AG04450 (cell line): ENCODE results near the gene CGB7. TPM values are rescaled to one million over a fixed set of nuclear protein-coding genes. Genes with fewer than 3 reads are reported as not detected.

ENCODE experiments used
- CTCF ChIA-PET: fragments of 300-600, 350-600 bp; formaldehyde crosslinking; extraction: SDS; loops from one replicate; lab custom pipeline; 2022; ENCODE audit warnings: antibody characterized with exemption, inconsistent platforms; lab: Charles Lee
- POLR2A ChIA-PET: fragments of 350-600 bp; formaldehyde crosslinking; extraction: SDS; loops from one replicate; lab custom pipeline; 2021; ENCODE audit warnings: antibody characterized with exemption, inconsistent platforms; lab: Yijun Ruan, JAX
- DNase-seq: peaks from one replicate; pipeline ENCODE4 v3.0.0-alpha.2; 2011; ENCODE audit warnings: low read depth, low spot score
- H3K27ac ChIP-seq: one replicate; pipeline ENCODE4 v1.5.1; 2012; ENCODE audit warnings: low read depth, low read length, control low read depth
- H3K27me3 ChIP-seq: one replicate; pipeline ENCODE4 v1.6.0; 2012; ENCODE audit warnings: low read length; ENCODE audit not compliant: control insufficient read depth, insufficient read depth
- H3K4me3 ChIP-seq: 2 replicates; pipeline ENCODE4 v1.5.1; 2011; ENCODE audit warnings: mild to moderate bottlenecking, low read depth, low read length, control low read depth
- H3K9me3 ChIP-seq: 2 replicates; pipeline ENCODE4 v1.5.1; 2012; ENCODE audit warnings: low read length; ENCODE audit not compliant: control insufficient read depth, insufficient read depth
- polyA plus RNA-seq: library from polyadenylated mRNA; depleted of rRNA; stranded (reverse); fragments of >200 nt; gene quantifications from 2 replicates; pipeline ENCODE4 v1.2.3, GENCODE V29; 2011; rRNA removed
- small RNA-seq: library from RNA; depleted of rRNA; stranded (forward); fragments of <200 nt; gene quantifications from one replicate; pipeline ENCODE3, GENCODE V24; 2012; ENCODE audit warnings: low read depth; ENCODE audit not compliant: insufficient read length
- TF ChIP-seq, protein P1 (sequence below): IDR thresholded peaks from 2 replicates; pipeline ENCODE4 v1.5.1; 2011; ENCODE audit warnings: low read depth, low read length, control low read depth, inconsistent platforms

Gene CGB7
- polyA plus RNA-seq, 1 experiment = 0.42 TPM

DNA sequence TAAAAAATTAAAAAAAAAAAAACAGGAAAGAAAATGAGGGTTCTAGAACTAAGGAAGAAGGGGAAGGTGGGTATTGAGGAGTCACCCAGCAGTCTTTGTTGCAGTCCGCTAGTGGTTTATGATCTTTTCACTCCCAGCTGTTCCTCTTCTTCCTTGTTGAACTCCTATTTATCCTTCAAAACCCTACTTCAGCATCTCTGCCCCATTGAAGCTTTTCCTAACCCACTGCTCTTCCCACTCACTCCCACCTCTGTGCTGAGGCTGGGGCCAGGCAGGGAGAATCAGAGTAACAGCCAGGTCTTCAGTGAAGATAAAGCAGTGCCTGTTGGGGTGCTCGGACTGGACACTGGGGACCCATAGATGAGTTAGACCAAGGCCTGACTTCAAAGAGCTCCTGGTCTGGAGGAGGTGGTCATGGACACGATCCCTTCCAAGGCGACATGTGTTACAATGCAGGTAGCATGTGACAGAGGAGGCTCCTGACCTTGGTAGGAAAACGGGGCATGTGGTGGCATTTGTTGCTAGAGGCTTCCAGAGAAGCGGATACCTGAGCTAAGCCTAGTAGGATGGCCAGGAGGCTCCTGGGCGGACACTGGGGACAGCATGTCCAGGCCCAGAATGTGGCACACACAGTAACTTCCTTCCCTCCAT, 52.5 kb downstream of the CGB7 start:
- POLR2A ChIA-PET = interaction anchor here (1.1 kb wide), 1 partner anchor 12 kb away, joined by 3 read pairs; the partner anchor contains the start of gene GYS1
- no peak for DNase-seq
- Histone ChIP-seq H3K27me3 (no peaks in the 10 kb centered on the region), H3K9me3 (no peaks in the 10 kb centered on the region; the same call in 1 of the 2 replicates), H3K4me3 (no peak overlapping the region), H3K27ac (no peak overlapping the region)
- CTCF ChIA-PET = interaction anchor here (2.2 kb wide), 1 partner anchor 11 kb away, joined by 15 read pairs; the partner anchor contains the start of genes GYS1 and RUVBL2
- TF ChIP-seq, protein P1, sequence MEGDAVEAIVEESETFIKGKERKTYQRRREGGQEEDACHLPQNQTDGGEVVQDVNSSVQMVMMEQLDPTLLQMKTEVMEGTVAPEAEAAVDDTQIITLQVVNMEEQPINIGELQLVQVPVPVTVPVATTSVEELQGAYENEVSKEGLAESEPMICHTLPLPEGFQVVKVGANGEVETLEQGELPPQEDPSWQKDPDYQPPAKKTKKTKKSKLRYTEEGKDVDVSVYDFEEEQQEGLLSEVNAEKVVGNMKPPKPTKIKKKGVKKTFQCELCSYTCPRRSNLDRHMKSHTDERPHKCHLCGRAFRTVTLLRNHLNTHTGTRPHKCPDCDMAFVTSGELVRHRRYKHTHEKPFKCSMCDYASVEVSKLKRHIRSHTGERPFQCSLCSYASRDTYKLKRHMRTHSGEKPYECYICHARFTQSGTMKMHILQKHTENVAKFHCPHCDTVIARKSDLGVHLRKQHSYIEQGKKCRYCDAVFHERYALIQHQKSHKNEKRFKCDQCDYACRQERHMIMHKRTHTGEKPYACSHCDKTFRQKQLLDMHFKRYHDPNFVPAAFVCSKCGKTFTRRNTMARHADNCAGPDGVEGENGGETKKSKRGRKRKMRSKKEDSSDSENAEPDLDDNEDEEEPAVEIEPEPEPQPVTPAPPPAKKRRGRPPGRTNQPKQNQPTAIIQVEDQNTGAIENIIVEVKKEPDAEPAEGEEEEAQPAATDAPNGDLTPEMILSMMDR = no peak

Small RNA genes lying within 50 kb of the gene (small RNA-seq; reads per million reads assigned to genes)
- gene MIR6798 (not detected), gene RN7SL708P (not detected)

Other genes starting within 250 kb of the CGB7 start
- gene BCAT2, start 246.7 kb downstream of the CGB7 start, polyA plus RNA-seq = 23.3 and 31.8 TPM in 2 replicates
- gene HSD17B14, start 221.3 kb downstream of the CGB7 start, polyA plus RNA-seq = 2.3 and 3.6 TPM in 2 replicates
- 7.1 and 11.9 TPM in 2 replicates for gene PLEKHA4, start 189.1 kb downstream of the CGB7 start, polyA plus RNA-seq
- 36.5 and 37.2 TPM in 2 replicates for gene PPP1R15A, start 185.3 kb downstream of the CGB7 start, polyA plus RNA-seq
- gene TULP2, start 159.0 kb downstream of the CGB7 start, polyA plus RNA-seq = 0.20 and 0.25 TPM in 2 replicates
- 123 and 130 TPM in 2 replicates for gene NUCB1, start 157.4 kb downstream of the CGB7 start, polyA plus RNA-seq
- 0.48 and 0.61 TPM in 2 replicates for gene DHDH, start 124.0 kb downstream of the CGB7 start, polyA plus RNA-seq
- 110 and 147 TPM in 2 replicates for gene BAX, start 102.9 kb downstream of the CGB7 start, polyA plus RNA-seq
- gene FTL, start 92.4 kb downstream of the CGB7 start, polyA plus RNA-seq = 3,644 and 5,326 TPM in 2 replicates
- 19.5 and 24.1 TPM in 2 replicates for gene GYS1, start 64.4 kb downstream of the CGB7 start, polyA plus RNA-seq
- 107 and 131 TPM in 2 replicates for gene RUVBL2, start 63.9 kb downstream of the CGB7 start, polyA plus RNA-seq
- 0.31 TPM in 1 of 2 replicates, not detected in the other for gene LHB, start 40.7 kb downstream of the CGB7 start, polyA plus RNA-seq
- not detected in 2 replicates for gene CGB3, start 33.4 kb downstream of the CGB7 start, polyA plus RNA-seq
- not detected in 2 replicates for gene CGB2, start 25.9 kb downstream of the CGB7 start, polyA plus RNA-seq
- not detected in 2 replicates for gene CGB1, start 20.9 kb downstream of the CGB7 start, polyA plus RNA-seq
- gene CGB5, start 13.9 kb downstream of the CGB7 start, polyA plus RNA-seq = not detected in 2 replicates
- not detected in 2 replicates for gene CGB8, start 8.6 kb downstream of the CGB7 start, polyA plus RNA-seq
- gene NTF4, start 7.1 kb upstream of the CGB7 start, polyA plus RNA-seq = 0.09 and 0.30 TPM in 2 replicates
- gene KCNA7, start 14.9 kb upstream of the CGB7 start, polyA plus RNA-seq = not detected in 2 replicates
- gene SNRNP70, start 27.7 kb upstream of the CGB7 start, polyA plus RNA-seq = 117 and 149 TPM in 2 replicates
- gene LIN7B, start 56.6 kb upstream of the CGB7 start, polyA plus RNA-seq = 4.2 and 4.9 TPM in 2 replicates
- 0.36 and 0.50 TPM in 2 replicates for gene C19orf73, start 61.4 kb upstream of the CGB7 start, polyA plus RNA-seq
- gene PPFIA3, start 61.8 kb upstream of the CGB7 start, polyA plus RNA-seq = 0.52 and 0.63 TPM in 2 replicates
- gene HRC, start 97.6 kb upstream of the CGB7 start, polyA plus RNA-seq = 0.06 TPM in 1 of 2 replicates, not detected in the other
- gene TRPM4, start 100.0 kb upstream of the CGB7 start, polyA plus RNA-seq = 4.3 and 6.3 TPM in 2 replicates